CD14-positive monocyte (primary cell): Measurements from ENCODE around the gene CFAP206. TPM values are rescaled to one million over a fixed set of nuclear protein-coding genes. Genes with fewer than 3 reads are reported as not detected.

Experiments used
- DNase-seq, 3 donors: peaks; one replicate each; pipeline ENCODE4 v3.0.0-alpha.2; 2011 to 2022
- H2AFZ ChIP-seq: 2 replicates; pipeline ENCODE4 v1.6.0; 2012; ENCODE audit warnings: mild to moderate bottlenecking, low read depth, low read length, inconsistent platforms; ENCODE audit not compliant: insufficient read depth, poor library complexity, severe bottlenecking
- H3K27ac ChIP-seq, 2 donors: 1 replicate in 1 of 2; 2 replicates in 1 of 2; pipeline ENCODE4 v1.5.1; 2012 to 2013; ENCODE audit warnings: low read length in 2 of 2, control low read depth in 1 of 2, inconsistent platforms in 1 of 2, low read depth in 1 of 2, mild to moderate bottlenecking in 1 of 2
- H3K27me3 ChIP-seq, 2 donors: one replicate each; pipeline versions ENCODE4 v1.6.0 to v1.6.1; 2011 to 2013; ENCODE audit warnings: low read length in 2 of 2; ENCODE audit not compliant: control insufficient read depth in 2 of 2, insufficient read depth in 2 of 2
- H3K36me3 ChIP-seq, 2 donors: replicated peaks in 1 of 2; 1 replicate in 1 of 2; 2 replicates in 1 of 2; pipeline versions ENCODE4 v1.5.1 to v1.6.1; 2012 to 2013; ENCODE audit warnings: low read length in 2 of 2, control low read depth in 1 of 2, inconsistent platforms in 1 of 2, mild to moderate bottlenecking in 1 of 2; ENCODE audit not compliant: insufficient read depth in 2 of 2, control insufficient read depth in 1 of 2
- H3K4me1 ChIP-seq, 2 donors: 1 replicate in 1 of 2; 2 replicates in 1 of 2; pipeline versions ENCODE4 v1.5.1 to v1.6.1; 2012 to 2013; ENCODE audit warnings: low read length in 2 of 2, control low read depth in 1 of 2, inconsistent platforms in 1 of 2, mild to moderate bottlenecking in 1 of 2, moderate library complexity in 1 of 2; ENCODE audit not compliant: insufficient read depth in 2 of 2, control insufficient read depth in 1 of 2
- H3K4me2 ChIP-seq: replicated peaks from 2 replicates; pipeline ENCODE3; 2012; ENCODE audit warnings: low read length, moderate library complexity, mild to moderate bottlenecking; ENCODE audit not compliant: poor library complexity, severe bottlenecking; ENCODE audit errors: extremely low read depth
- H3K4me3 ChIP-seq, 3 experiments: fragments of 200-600 bp in 1 of 3; sonication (generic) in 1 of 3; replicated peaks in 1 of 3; 1 replicate in 2 of 3; 2 replicates in 1 of 3; pipeline ENCODE4 v1.5.1; 2011 to 2013; ENCODE audit warnings: low read length in 3 of 3, mild to moderate bottlenecking in 3 of 3, control low read depth in 2 of 3, low read depth in 2 of 3, inconsistent platforms in 1 of 3, moderate library complexity in 1 of 3
- H3K79me2 ChIP-seq: 2 replicates; pipeline ENCODE4 v1.6.0; 2012; ENCODE audit warnings: mild to moderate bottlenecking, control low read depth, inconsistent platforms, low read length, moderate library complexity; ENCODE audit not compliant: insufficient read depth
- H3K9ac ChIP-seq: 2 replicates; pipeline ENCODE4 v1.6.0; 2017; ENCODE audit warnings: low read length, mild to moderate bottlenecking; ENCODE audit not compliant: insufficient read depth, poor library complexity, severe bottlenecking
- H3K9me3 ChIP-seq, 2 donors: replicated peaks in 1 of 2; 1 replicate in 1 of 2; 2 replicates in 1 of 2; pipeline versions ENCODE4 v1.5.1 to v1.6.1; 2012 to 2013; ENCODE audit warnings: low read length in 2 of 2, control low read depth in 1 of 2; ENCODE audit not compliant: control insufficient read depth in 1 of 2, insufficient read depth in 1 of 2
- H4K20me1 ChIP-seq: 2 replicates; pipeline ENCODE4 v1.6.0; 2012; ENCODE audit warnings: mild to moderate bottlenecking, low read length, control low read depth, moderate library complexity; ENCODE audit not compliant: insufficient read depth
- H3K27ac Mint-ChIP-seq, 7 donors: one replicate each; pipeline ENCODE4 v1.8.0; 2020; ENCODE audit warnings: mild to moderate bottlenecking in 7 of 7, mixed read lengths in 7 of 7, moderate library complexity in 6 of 7, inconsistent platforms in 2 of 7
- H3K27me3 Mint-ChIP-seq, 3 donors: one replicate each; pipeline ENCODE4 v1.8.0; 2021 to 2022; ENCODE audit warnings: low read depth in 3 of 3, mild to moderate bottlenecking in 3 of 3, mixed read lengths in 3 of 3, moderate library complexity in 3 of 3, inconsistent platforms in 1 of 3
- H3K36me3 Mint-ChIP-seq, 2 donors: one replicate each; pipeline ENCODE4 v1.8.0; 2020; ENCODE audit warnings: mixed read lengths in 2 of 2, inconsistent platforms in 1 of 2, mild to moderate bottlenecking in 1 of 2
- H3K4me1 Mint-ChIP-seq: one replicate; pipeline ENCODE4 v1.8.0; 2020; ENCODE audit warnings: mild to moderate bottlenecking, mixed read lengths
- H3K4me3 Mint-ChIP-seq, 2 donors: one replicate each; pipeline ENCODE4 v1.8.0; 2020; ENCODE audit warnings: mild to moderate bottlenecking in 2 of 2, mixed read lengths in 2 of 2, moderate library complexity in 1 of 2
- H3K9me3 Mint-ChIP-seq, 7 donors: one replicate each; pipeline ENCODE4 v1.8.0; 2020 to 2022; ENCODE audit warnings: mixed read lengths in 7 of 7, mild to moderate bottlenecking in 6 of 7, moderate library complexity in 6 of 7, inconsistent platforms in 2 of 7
- WGBS: methylation state at CpG from one replicate; pipeline ENCODE4 v1.1.5; 2013; ENCODE audit warnings: missing lambda C conversion rate; ENCODE audit not compliant: insufficient coverage; 5-methylcytosine and 5-hydroxymethylcytosine counted together
- intact Hi-C, 2 donors: fragments of 100-400 bp; cut with micrococcal nuclease; formaldehyde crosslinking; loops; one replicate each; pipeline versions ENCODE4 v1.15.0 to v1.15.1; 2023
- polyA plus RNA-seq, 3 donors: library from polyadenylated mRNA; depleted of rRNA in 1 of 3; unstranded in 2 of 3; stranded (reverse) in 1 of 3; fragments of 300-500 nt in 2 of 3; fragments of >200 nt in 1 of 3; fragmentation: Illumina TruSeq in 2 of 3; gene quantifications; 1 replicate in 2 of 3; 2 replicates in 1 of 3; pipeline ENCODE4 v1.2.3, GENCODE V29; 2012 to 2021
- TF ChIP-seq, protein P1 (sequence below): fragments of 200-600 bp; IDR thresholded peaks from one replicate; pipeline ENCODE4 v1.8.0; 2022; ENCODE audit warnings: antibody characterized with exemption, mild to moderate bottlenecking

Gene CFAP206
- polyA plus RNA-seq, 3 donors, result not detected

DNA sequence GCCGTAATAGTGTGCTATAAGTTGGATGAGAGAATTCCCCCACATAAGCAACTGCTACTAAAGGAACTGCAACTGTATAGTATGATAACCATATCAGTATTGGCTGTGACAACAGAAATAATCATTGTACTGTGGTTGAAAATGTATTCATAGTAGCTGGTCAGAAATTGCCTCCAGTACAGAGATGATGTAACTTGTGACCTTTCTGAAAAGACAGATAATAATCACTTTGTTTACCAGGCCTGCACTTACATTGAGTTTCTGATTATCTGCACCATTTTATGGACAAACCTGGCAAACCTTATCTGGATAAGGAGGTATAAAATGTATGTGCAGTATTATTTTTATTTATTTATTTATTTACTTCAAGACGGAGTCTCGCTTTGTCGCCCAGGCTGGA is 19.0 kb downstream of the CFAP206 start:
- no peaks in the 10 kb centered on the region for H3K9me3 ChIP-seq
- no peak overlapping the region for H3K4me3 ChIP-seq
- no peak for DNase-seq
- H3K27me3 Mint-ChIP-seq, result peaks cover 3 to 15% (median 5%) of the 10 kb centered on the region in 3 donors
- TF ChIP-seq, protein P1, sequence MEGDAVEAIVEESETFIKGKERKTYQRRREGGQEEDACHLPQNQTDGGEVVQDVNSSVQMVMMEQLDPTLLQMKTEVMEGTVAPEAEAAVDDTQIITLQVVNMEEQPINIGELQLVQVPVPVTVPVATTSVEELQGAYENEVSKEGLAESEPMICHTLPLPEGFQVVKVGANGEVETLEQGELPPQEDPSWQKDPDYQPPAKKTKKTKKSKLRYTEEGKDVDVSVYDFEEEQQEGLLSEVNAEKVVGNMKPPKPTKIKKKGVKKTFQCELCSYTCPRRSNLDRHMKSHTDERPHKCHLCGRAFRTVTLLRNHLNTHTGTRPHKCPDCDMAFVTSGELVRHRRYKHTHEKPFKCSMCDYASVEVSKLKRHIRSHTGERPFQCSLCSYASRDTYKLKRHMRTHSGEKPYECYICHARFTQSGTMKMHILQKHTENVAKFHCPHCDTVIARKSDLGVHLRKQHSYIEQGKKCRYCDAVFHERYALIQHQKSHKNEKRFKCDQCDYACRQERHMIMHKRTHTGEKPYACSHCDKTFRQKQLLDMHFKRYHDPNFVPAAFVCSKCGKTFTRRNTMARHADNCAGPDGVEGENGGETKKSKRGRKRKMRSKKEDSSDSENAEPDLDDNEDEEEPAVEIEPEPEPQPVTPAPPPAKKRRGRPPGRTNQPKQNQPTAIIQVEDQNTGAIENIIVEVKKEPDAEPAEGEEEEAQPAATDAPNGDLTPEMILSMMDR, result no peak
- H3K4me1 Mint-ChIP-seq, result no peaks in the 10 kb centered on the region
- WGBS, result no CpG with 5 or more reads among the region's 4 CpGs
- H3K27ac Mint-ChIP-seq, result no peak overlapping the region
- no peaks in the 10 kb centered on the region for H3K36me3 Mint-ChIP-seq
- H3K27ac ChIP-seq, result no peak overlapping the region
- H3K4me1 ChIP-seq, result no peaks in the 10 kb centered on the region
- peaks cover 0 to 2% (median 0%) of the 10 kb centered on the region in 7 donors for H3K9me3 Mint-ChIP-seq
- H3K9ac ChIP-seq, result no peak overlapping the region
- no peaks in the 10 kb centered on the region for H3K36me3 ChIP-seq
- no peak overlapping the region for H3K4me3 Mint-ChIP-seq
- no peaks in the 10 kb centered on the region for H3K27me3 ChIP-seq
- intact Hi-C loops, result no loop called here
- no peak overlapping the region for H3K4me2 ChIP-seq
- H4K20me1 ChIP-seq, result no peaks in the 10 kb centered on the region
- no peak overlapping the region for H2AFZ ChIP-seq
- H3K79me2 ChIP-seq, result no peaks in the 10 kb centered on the region

DNA sequence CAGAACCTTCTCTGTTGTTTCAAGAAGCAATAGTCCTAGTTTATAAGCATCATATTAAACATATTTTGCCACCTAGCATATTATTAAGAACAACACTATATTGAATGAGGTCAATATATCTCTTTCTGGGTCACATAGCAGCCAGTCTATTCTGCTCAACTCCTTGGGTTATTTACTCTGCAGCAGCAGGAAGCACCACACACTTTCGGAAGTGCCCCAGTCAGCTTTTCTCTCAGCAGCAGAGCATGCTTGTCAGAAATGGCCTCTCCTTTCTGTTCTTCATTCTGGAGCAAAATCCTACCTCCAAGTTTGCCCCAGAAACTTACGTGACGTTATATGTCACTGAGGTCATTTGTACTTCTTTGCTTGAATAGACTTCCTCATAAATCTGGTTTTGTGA is 22.7 kb downstream of the CFAP206 start:
- Mint-ChIP-seq H3K27me3 (peaks cover 3 to 11% (median 5%) of the 10 kb centered on the region in 3 donors), H3K4me3 (no peak overlapping the region), H3K36me3 (no peaks in the 10 kb centered on the region), H3K27ac (no peak overlapping the region), H3K9me3 (peaks cover 0 to 2% (median 0%) of the 10 kb centered on the region in 7 donors), H3K4me1 (no peaks in the 10 kb centered on the region)
- intact Hi-C loops, result no loop called here
- H3K36me3 ChIP-seq, result no peaks in the 10 kb centered on the region
- no peaks in the 10 kb centered on the region for H3K27me3 ChIP-seq
- no peaks in the 10 kb centered on the region for H3K4me1 ChIP-seq
- H3K4me3 ChIP-seq, result no peak overlapping the region
- H3K79me2 ChIP-seq, result no peaks in the 10 kb centered on the region
- no peaks in the 10 kb centered on the region for H4K20me1 ChIP-seq
- no peak overlapping the region for H3K9ac ChIP-seq
- DNase-seq, result no peak
- H3K9me3 ChIP-seq, result no peaks in the 10 kb centered on the region
- H3K27ac ChIP-seq, result no peak overlapping the region
- no peak overlapping the region for H2AFZ ChIP-seq
- 78% methylated on average over 1 of the region's 3 CpGs for WGBS
- TF ChIP-seq, protein P1, result no peak
- H3K4me2 ChIP-seq, result no peak overlapping the region
